ENCODE data around the gene ETV4.

GRCh38 chr17:43483674-43484551 is 62.2 kb downstream of the ETV4 start, which contains the start of gene DHX8:
- TF ChIP-seq POLR2AphosphoS5 (IDR thresholded peaks at IDR 0.05) (peak; percentile 90 to 95 (median 91)), CTCF (IDR thresholded peaks at IDR 0.05) (peak; percentile 100), POLR2A (IDR thresholded peaks at IDR 0.05) (peak; percentile 40)

All from breast epithelium (tissue), 3 donors.